Activated T-helper 2 cell treated with anti-CD3 and anti-CD28 coated beads, Interferon-gamma antibody, Interleukin-2, Interleukin-4, amounts not matched to agents 10 μg/mL and 5 μg/mL and 100 μg/mL, durations not matched to agents 14 hours and 24 hours and 36 hours (primary cell): Measurements from ENCODE around the gene SYNGR3. TPM values are rescaled to one million over a fixed set of nuclear protein-coding genes. Genes with fewer than 3 reads are reported as not detected.

Experiments used
- DNase-seq: peaks from one replicate; pipeline ENCODE4 v3.0.0; 2021; ENCODE audit warnings: low spot score
- H3K27ac Mint-ChIP-seq: one replicate; pipeline ENCODE4 v1.8.0; 2021; ENCODE audit warnings: mixed read lengths
- H3K27me3 Mint-ChIP-seq: one replicate; pipeline ENCODE4 v1.8.0; 2021; ENCODE audit warnings: low read depth, mixed read lengths
- H3K36me3 Mint-ChIP-seq: one replicate; pipeline ENCODE4 v1.8.0; 2021; ENCODE audit warnings: low read depth, mixed read lengths
- H3K4me1 Mint-ChIP-seq: one replicate; pipeline ENCODE4 v1.8.0; 2021; ENCODE audit warnings: low read depth, mixed read lengths
- H3K4me3 Mint-ChIP-seq: one replicate; pipeline ENCODE4 v1.8.0; 2021; ENCODE audit warnings: low read depth, mild to moderate bottlenecking, moderate library complexity, mixed read lengths
- H3K9me3 Mint-ChIP-seq: one replicate; pipeline ENCODE4 v1.8.0; 2021; ENCODE audit warnings: mixed read lengths
- intact Hi-C: fragments of 100-400 bp; cut with micrococcal nuclease; formaldehyde crosslinking; loops from one replicate; pipeline ENCODE4 v1.15.1; 2023
- total RNA-seq: library from RNA; stranded (reverse); gene quantifications from 2 replicates; pipeline ENCODE4 v1.2.3, GENCODE V29; 2022

The SYNGR3 gene
- total RNA-seq, 1 donor from 2014 or later: 21.1 TPM

DNA sequence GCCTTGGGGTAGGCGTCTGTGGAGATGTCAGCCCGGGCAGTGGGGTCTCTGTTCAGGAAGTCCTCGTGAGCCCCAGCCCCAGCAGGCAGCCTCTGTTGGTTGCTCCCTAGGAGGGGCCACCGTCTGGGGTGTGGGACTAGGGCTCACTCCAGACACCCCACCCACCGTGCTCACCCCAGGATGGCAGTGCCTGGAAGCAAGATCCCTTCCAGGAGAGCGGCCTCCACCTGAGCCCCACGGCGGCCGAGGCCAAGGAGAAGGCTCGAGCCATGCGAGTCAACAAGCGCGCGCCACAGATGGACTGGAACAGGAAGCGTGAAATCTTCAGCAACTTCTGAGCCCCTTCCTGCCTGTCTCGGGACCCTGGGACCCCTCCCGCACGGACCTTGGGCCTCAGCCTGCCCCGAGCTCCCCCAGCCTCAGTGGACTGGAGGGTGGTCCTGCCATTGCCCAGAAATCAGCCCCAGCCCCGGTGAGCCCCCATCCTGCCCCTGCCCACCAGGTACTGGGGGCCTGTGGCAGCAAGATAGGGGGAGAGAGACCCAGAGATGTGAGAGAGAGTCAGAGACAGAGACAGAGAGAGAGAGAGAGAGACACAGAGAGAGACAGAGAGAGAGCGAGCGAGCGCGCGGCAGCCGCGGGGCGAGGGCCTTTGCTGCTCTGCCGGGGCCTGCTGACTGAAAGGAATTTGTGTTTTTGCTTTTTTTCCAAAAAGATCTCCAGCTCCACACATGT is 48.0 kb downstream of the SYNGR3 start:
- no peaks in the 10 kb centered on the region for H3K27me3 Mint-ChIP-seq
- no peak for DNase-seq
- no peaks in the 10 kb centered on the region for H3K36me3 Mint-ChIP-seq
- no peaks in the 10 kb centered on the region for H3K9me3 Mint-ChIP-seq
- intact Hi-C loops: no loop called here
- H3K27ac Mint-ChIP-seq: no peak overlapping the region
- H3K4me1 Mint-ChIP-seq: no peaks in the 10 kb centered on the region
- H3K4me3 Mint-ChIP-seq: no peak overlapping the region

GRCh38 chr16:2038382-2039231 is 48.8 kb downstream of the SYNGR3 start:
- no peaks in the 10 kb centered on the region for H3K27me3 Mint-ChIP-seq
- no peaks in the 10 kb centered on the region for H3K9me3 Mint-ChIP-seq
- DNase-seq: no peak
- intact Hi-C loops: no loop called here
- no peaks in the 10 kb centered on the region for H3K4me1 Mint-ChIP-seq
- H3K36me3 Mint-ChIP-seq: peaks cover 4% of the 10 kb centered on the region
- H3K4me3 Mint-ChIP-seq: no peak overlapping the region
- no peak overlapping the region for H3K27ac Mint-ChIP-seq

GRCh38 chr16:2039274-2040031 is 49.7 kb downstream of the SYNGR3 start:
- no peak overlapping the region for H3K27ac Mint-ChIP-seq

DNA sequence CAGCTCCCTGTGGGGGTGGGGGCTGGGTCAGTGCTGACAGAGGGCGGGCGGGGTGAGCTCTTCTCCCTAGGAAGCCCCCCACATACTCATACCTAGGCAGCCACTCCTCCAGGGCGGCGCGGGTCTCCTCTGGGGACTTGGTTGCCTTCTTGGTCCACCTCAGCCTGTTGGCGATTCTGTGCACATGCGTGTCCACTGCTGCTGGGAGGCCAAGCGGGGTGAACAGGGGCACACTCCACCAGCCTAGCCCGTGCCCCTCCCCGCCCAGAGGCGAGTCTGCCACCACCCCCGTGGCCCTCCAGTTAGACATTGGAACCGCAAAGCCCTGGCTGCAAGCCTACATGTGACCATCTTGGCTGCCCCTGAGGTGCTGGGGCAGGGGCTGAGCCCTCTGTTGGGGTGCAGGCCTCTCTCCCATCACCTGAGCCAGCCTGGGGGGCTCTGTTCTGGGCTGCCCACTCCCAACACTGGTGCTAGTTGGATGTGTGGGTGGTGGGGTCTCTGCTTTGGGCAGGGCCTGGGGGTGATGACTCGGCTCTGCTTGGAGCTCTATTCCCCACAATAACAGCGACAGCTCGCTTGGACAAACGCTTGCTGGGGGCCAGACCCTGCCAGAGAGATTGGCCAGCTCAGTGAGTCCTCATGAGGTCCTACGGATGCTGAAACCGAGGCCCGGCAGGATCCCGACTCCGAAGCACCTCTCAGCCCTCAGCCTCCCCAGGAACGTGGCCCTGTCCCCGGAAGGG is 50.4 kb downstream of the SYNGR3 start:
- no peak for DNase-seq
- peaks cover 4% of the 10 kb centered on the region for H3K36me3 Mint-ChIP-seq
- intact Hi-C loops: no loop called here
- H3K4me3 Mint-ChIP-seq: no peak overlapping the region
- no peak overlapping the region for H3K27ac Mint-ChIP-seq
- H3K4me1 Mint-ChIP-seq: no peaks in the 10 kb centered on the region
- no peaks in the 10 kb centered on the region for H3K9me3 Mint-ChIP-seq
- no peaks in the 10 kb centered on the region for H3K27me3 Mint-ChIP-seq

More at GRCh38 chr16:2039274-2040031, 49.7 kb downstream of the SYNGR3 start:
- Mint-ChIP-seq H3K4me1 (no peaks in the 10 kb centered on the region), H3K27me3 (no peaks in the 10 kb centered on the region), H3K4me3 (no peak overlapping the region), H3K36me3 (peaks cover 4% of the 10 kb centered on the region), H3K9me3 (no peaks in the 10 kb centered on the region)
- intact Hi-C loops: no loop called here
- no peak for DNase-seq

GRCh38 chr16:2040787-2041522 is 51.2 kb downstream of the SYNGR3 start:
- intact Hi-C loops: no loop called here
- DNase-seq: no peak
- Mint-ChIP-seq H3K36me3 (peaks cover 4% of the 10 kb centered on the region), H3K27ac (no peak overlapping the region), H3K4me3 (no peak overlapping the region), H3K27me3 (no peaks in the 10 kb centered on the region), H3K4me1 (no peaks in the 10 kb centered on the region), H3K9me3 (no peaks in the 10 kb centered on the region)

- Mint-ChIP-seq H3K27me3 (no peaks in the 10 kb centered on the region), H3K4me1 (peaks cover 5% of the 10 kb centered on the region), H3K36me3 (peaks cover 4% of the 10 kb centered on the region), H3K4me3 (no peak overlapping the region), H3K27ac (no peak overlapping the region), H3K9me3 (no peaks in the 10 kb centered on the region)
- intact Hi-C loops: no loop called here
- no peak for DNase-seq
Measured at GRCh38 chr16:2042171-2042985, 52.6 kb downstream of the SYNGR3 start.

GRCh38 chr16:2042986-2043666 is 53.4 kb downstream of the SYNGR3 start:
- Mint-ChIP-seq H3K27ac (no peak overlapping the region), H3K36me3 (peaks cover 4% of the 10 kb centered on the region), H3K4me1 (peaks cover 5% of the 10 kb centered on the region), H3K9me3 (no peaks in the 10 kb centered on the region), H3K4me3 (no peak overlapping the region), H3K27me3 (no peaks in the 10 kb centered on the region)
- intact Hi-C loops: no loop called here
- no peak for DNase-seq

Other genes starting within 250 kb of the SYNGR3 start
- gene NME3, start 218.4 kb upstream of the SYNGR3 start, total RNA-seq: 45.6 and 46.1 TPM in 2 replicates
- 26.1 and 26.2 TPM in 2 replicates for gene EME2, start 217.2 kb upstream of the SYNGR3 start, total RNA-seq
- 179 and 184 TPM in 2 replicates for gene MRPS34, start 216.8 kb upstream of the SYNGR3 start, total RNA-seq
- gene SPSB3, start 207.4 kb upstream of the SYNGR3 start, total RNA-seq: 27.1 and 28.3 TPM in 2 replicates
- 64.5 and 66.7 TPM in 2 replicates for gene NUBP2, start 207.0 kb upstream of the SYNGR3 start, total RNA-seq
- not detected in 2 replicates for gene IGFALS, start 196.3 kb upstream of the SYNGR3 start, total RNA-seq
- gene HAGH, start 163.1 kb upstream of the SYNGR3 start, total RNA-seq: 60.3 and 67.6 TPM in 2 replicates
- 17.6 and 20.8 TPM in 2 replicates for gene FAHD1, start 162.8 kb upstream of the SYNGR3 start, total RNA-seq
- gene MEIOB, start 117.8 kb upstream of the SYNGR3 start, total RNA-seq: not detected in 2 replicates
- gene HS3ST6, start 71.6 kb upstream of the SYNGR3 start, total RNA-seq: not detected in 2 replicates
- gene MSRB1, start 46.8 kb upstream of the SYNGR3 start, total RNA-seq: 33.5 and 35.0 TPM in 2 replicates
- gene RPL3L, start 35.3 kb upstream of the SYNGR3 start, total RNA-seq: 0.66 and 0.85 TPM in 2 replicates
- gene NDUFB10, start 30.4 kb upstream of the SYNGR3 start, total RNA-seq: 132 TPM in 2 replicates
- 3,560 and 3,687 TPM in 2 replicates for gene RPS2, start 25.1 kb upstream of the SYNGR3 start, total RNA-seq
- gene RNF151, start 23.1 kb upstream of the SYNGR3 start, total RNA-seq: 0.39 TPM in 1 of 2 replicates, not detected in the other
- gene TBL3, start 17.9 kb upstream of the SYNGR3 start, total RNA-seq: 64.2 and 72.5 TPM in 2 replicates
- 0.21 and 0.23 TPM in 2 replicates for gene NOXO1, start 8.5 kb upstream of the SYNGR3 start, total RNA-seq
- gene GFER, start 5.8 kb upstream of the SYNGR3 start, total RNA-seq: 39.2 and 40.0 TPM in 2 replicates
- gene ZNF598, start 19.9 kb downstream of the SYNGR3 start, total RNA-seq: 82.0 and 83.3 TPM in 2 replicates
- gene NPW, start 29.8 kb downstream of the SYNGR3 start, total RNA-seq: 4.2 and 5.1 TPM in 2 replicates
- gene NHERF2, start 36.9 kb downstream of the SYNGR3 start, total RNA-seq: 2.3 and 2.6 TPM in 2 replicates
- 43.5 and 54.7 TPM in 2 replicates for gene NTHL1, start 57.9 kb downstream of the SYNGR3 start, total RNA-seq
- gene TSC2, start 58.0 kb downstream of the SYNGR3 start, total RNA-seq: 89.7 and 92.8 TPM in 2 replicates
- gene PKD1, start 145.9 kb downstream of the SYNGR3 start, total RNA-seq: 86.9 and 94.4 TPM in 2 replicates
- gene RAB26, start 158.7 kb downstream of the SYNGR3 start, total RNA-seq: 0.46 and 0.59 TPM in 2 replicates
- 69.8 and 70.7 TPM in 2 replicates for gene TRAF7, start 165.8 kb downstream of the SYNGR3 start, total RNA-seq
- 0.48 and 1.0 TPM in 2 replicates for gene CASKIN1, start 206.6 kb downstream of the SYNGR3 start, total RNA-seq
- 54.3 and 56.4 TPM in 2 replicates for gene MLST8, start 215.5 kb downstream of the SYNGR3 start, total RNA-seq
- gene BRICD5, start 220.9 kb downstream of the SYNGR3 start, total RNA-seq: 24.6 and 25.2 TPM in 2 replicates
- gene PGP, start 224.9 kb downstream of the SYNGR3 start, total RNA-seq: 36.1 and 37.7 TPM in 2 replicates
- gene E4F1, start 233.6 kb downstream of the SYNGR3 start, total RNA-seq: 29.3 and 30.0 TPM in 2 replicates
- gene DNASE1L2, start 246.5 kb downstream of the SYNGR3 start, total RNA-seq: 1.7 and 2.2 TPM in 2 replicates